Subcutaneous adipose tissue (tissue), 4 donors: ENCODE results near the gene SLITRK3. TPM values are rescaled to one million over a fixed set of nuclear protein-coding genes. Genes with fewer than 3 reads are reported as not detected.

Source experiments
- CTCF ChIP-seq: fragments of 450-650 bp; IDR thresholded peaks from one replicate; pipeline ENCODE4 v1.5.1; 2016; ENCODE audit warnings: low read depth, mild to moderate bottlenecking, control low read depth, antibody characterized with exemption, moderate library complexity
- total RNA-seq, 4 donors: library from RNA; depleted of rRNA; stranded (reverse); fragments of >200 nt; gene quantifications; one replicate each; pipeline ENCODE4 v1.1.0, GENCODE V29; 2016

SLITRK3 gene
- total RNA-seq, 4 donors from 2014 or later, result not detected

GRCh38 chr3:165188452-165188851 is 7.7 kb downstream of the SLITRK3 start:
- TF ChIP-seq CTCF, result no peak

GRCh38 chr3:165185707-165186327 is 10.4 kb downstream of the SLITRK3 start:
- TF ChIP-seq CTCF, result no peak

GRCh38 chr3:165181556-165181955 is 14.6 kb downstream of the SLITRK3 start:
- TF ChIP-seq CTCF, result no peak

GRCh38 chr3:165170236-165170635 is 25.9 kb downstream of the SLITRK3 start:
- TF ChIP-seq CTCF, result no peak

GRCh38 chr3:165169368-165169767 is 26.8 kb downstream of the SLITRK3 start:
- no peak for TF ChIP-seq CTCF

GRCh38 chr3:165162883-165163282 is 33.3 kb downstream of the SLITRK3 start:
- no peak for TF ChIP-seq CTCF

GRCh38 chr3:165159760-165160421 is 36.3 kb downstream of the SLITRK3 start:
- TF ChIP-seq CTCF, result no peak
